ENCODE results near the gene ACSL4. TPM values are rescaled to one million over a fixed set of nuclear protein-coding genes. Genes with fewer than 3 reads are reported as not detected.

ACSL4 gene
- 75.9 and 87.5 TPM in 2 replicates for total RNA-seq

GRCh38 chrX:109732807-109733612, at the start of gene ACSL4:
ACSL4 (minus strand) TSS chrX:109733257; CDS start chrX:109683363, 49,894 bp downstream.
- peak; percentile 95 for DNase-seq
- peaks cover 19% of the 10 kb centered on the region for H3K36me3 Mint-ChIP-seq (ENCODE audit: low read depth)
- peak within 1 kb of the TSS; percentile 99 for H3K27ac Mint-ChIP-seq
- H3K27me3 Mint-ChIP-seq, result no peaks in the 10 kb centered on the region
- H3K9me3 Mint-ChIP-seq, result no peaks in the 10 kb centered on the region
- peak within 1 kb of the TSS; percentile 99 for H3K4me3 Mint-ChIP-seq
- peaks cover 21% of the 10 kb centered on the region for H3K4me1 Mint-ChIP-seq
- intact Hi-C loops (cut with micrococcal nuclease), result loop anchor here (1.0 to 10.0 kb wide), 7 partner anchors 46 to 579 kb away; partner anchors contain the start of genes NXT2 and TMEM164

GRCh38 chrX:109777749-109778148, 44.7 kb upstream of the ACSL4 start:
- no peaks in the 10 kb centered on the region for H3K27me3 Mint-ChIP-seq
- peaks cover 7% of the 10 kb centered on the region for H3K4me1 Mint-ChIP-seq
- no peak overlapping the region for H3K27ac Mint-ChIP-seq
- no peak for DNase-seq
- no peaks in the 10 kb centered on the region for H3K36me3 Mint-ChIP-seq (ENCODE audit: low read depth)
- peaks cover 3% of the 10 kb centered on the region for H3K9me3 Mint-ChIP-seq
- no peak overlapping the region for H3K4me3 Mint-ChIP-seq
- intact Hi-C loops (cut with micrococcal nuclease), result no loop called here

GRCh38 chrX:109776986-109777385, 43.9 kb upstream of the ACSL4 start:
- Mint-ChIP-seq H3K4me1 (peaks cover 5% of the 10 kb centered on the region), H3K27ac (no peak overlapping the region), H3K36me3 (ENCODE audit: low read depth) (no peaks in the 10 kb centered on the region), H3K4me3 (no peak overlapping the region), H3K9me3 (peaks cover 3% of the 10 kb centered on the region), H3K27me3 (no peaks in the 10 kb centered on the region)
- intact Hi-C loops (cut with micrococcal nuclease), result no loop called here
- no peak for DNase-seq

- peaks cover 3% of the 10 kb centered on the region for H3K9me3 Mint-ChIP-seq
- no peak overlapping the region for H3K27ac Mint-ChIP-seq
- DNase-seq, result no peak
- intact Hi-C loops (cut with micrococcal nuclease), result no loop called here
- H3K27me3 Mint-ChIP-seq, result no peaks in the 10 kb centered on the region
- no peak overlapping the region for H3K4me3 Mint-ChIP-seq
- no peaks in the 10 kb centered on the region for H3K36me3 Mint-ChIP-seq (ENCODE audit: low read depth)
- H3K4me1 Mint-ChIP-seq, result peaks cover 5% of the 10 kb centered on the region
Measured at GRCh38 chrX:109776432-109776831, 43.4 kb upstream of the ACSL4 start.

GRCh38 chrX:109775386-109775785, 42.3 kb upstream of the ACSL4 start:
- no peak overlapping the region for H3K27ac Mint-ChIP-seq
- H3K4me1 Mint-ChIP-seq, result no peaks in the 10 kb centered on the region
- H3K27me3 Mint-ChIP-seq, result no peaks in the 10 kb centered on the region
- DNase-seq, result no peak
- intact Hi-C loops (cut with micrococcal nuclease), result no loop called here
- no peaks in the 10 kb centered on the region for H3K9me3 Mint-ChIP-seq
- no peak overlapping the region for H3K4me3 Mint-ChIP-seq
- no peaks in the 10 kb centered on the region for H3K36me3 Mint-ChIP-seq (ENCODE audit: low read depth)

- DNase-seq, result no peak
- no peaks in the 10 kb centered on the region for H3K4me1 Mint-ChIP-seq
- intact Hi-C loops (cut with micrococcal nuclease), result no loop called here
- no peak overlapping the region for H3K4me3 Mint-ChIP-seq
- no peaks in the 10 kb centered on the region for H3K36me3 Mint-ChIP-seq (ENCODE audit: low read depth)
- H3K27ac Mint-ChIP-seq, result no peak overlapping the region
- no peaks in the 10 kb centered on the region for H3K27me3 Mint-ChIP-seq
- peaks cover 3% of the 10 kb centered on the region for H3K9me3 Mint-ChIP-seq
Measured at GRCh38 chrX:109774706-109775105, 41.6 kb upstream of the ACSL4 start.

GRCh38 chrX:109774136-109774535, 41.1 kb upstream of the ACSL4 start:
- peaks cover 5% of the 10 kb centered on the region for H3K9me3 Mint-ChIP-seq
- H3K36me3 Mint-ChIP-seq (ENCODE audit: low read depth), result no peaks in the 10 kb centered on the region
- intact Hi-C loops (cut with micrococcal nuclease), result no loop called here
- H3K27me3 Mint-ChIP-seq, result no peaks in the 10 kb centered on the region
- no peaks in the 10 kb centered on the region for H3K4me1 Mint-ChIP-seq
- no peak for DNase-seq
- no peak overlapping the region for H3K4me3 Mint-ChIP-seq
- no peak overlapping the region for H3K27ac Mint-ChIP-seq

- Mint-ChIP-seq H3K4me3 (no peak overlapping the region), H3K36me3 (ENCODE audit: low read depth) (no peaks in the 10 kb centered on the region), H3K27ac (no peak overlapping the region), H3K4me1 (no peaks in the 10 kb centered on the region), H3K9me3 (peaks cover 5% of the 10 kb centered on the region), H3K27me3 (no peaks in the 10 kb centered on the region)
- intact Hi-C loops (cut with micrococcal nuclease), result no loop called here
- no peak for DNase-seq
Measured at GRCh38 chrX:109773374-109773773, 40.3 kb upstream of the ACSL4 start.

- no peaks in the 10 kb centered on the region for H3K36me3 Mint-ChIP-seq (ENCODE audit: low read depth)
- no peak overlapping the region for H3K4me3 Mint-ChIP-seq
- H3K27me3 Mint-ChIP-seq, result peaks cover 1% of the 10 kb centered on the region
- no peak for DNase-seq
- peaks cover 5% of the 10 kb centered on the region for H3K9me3 Mint-ChIP-seq
- H3K27ac Mint-ChIP-seq, result no peak overlapping the region
- intact Hi-C loops (cut with micrococcal nuclease), result no loop called here
- no peaks in the 10 kb centered on the region for H3K4me1 Mint-ChIP-seq
Measured at GRCh38 chrX:109770780-109771179, 37.7 kb upstream of the ACSL4 start.

GRCh38 chrX:109760922-109761250, 27.8 kb upstream of the ACSL4 start:
- Mint-ChIP-seq H3K36me3 (ENCODE audit: low read depth) (no peaks in the 10 kb centered on the region), H3K4me3 (no peak overlapping the region), H3K9me3 (peaks cover 4% of the 10 kb centered on the region), H3K27ac (no peak overlapping the region), H3K4me1 (peaks cover 7% of the 10 kb centered on the region), H3K27me3 (peaks cover 11% of the 10 kb centered on the region)
- DNase-seq, result no peak
- intact Hi-C loops (cut with micrococcal nuclease), result no loop called here

GRCh38 chrX:109760209-109760921, 27.3 kb upstream of the ACSL4 start:
- Mint-ChIP-seq H3K4me1 (peaks cover 7% of the 10 kb centered on the region), H3K4me3 (no peak overlapping the region), H3K27ac (no peak overlapping the region), H3K36me3 (ENCODE audit: low read depth) (no peaks in the 10 kb centered on the region), H3K9me3 (peaks cover 4% of the 10 kb centered on the region), H3K27me3 (peaks cover 11% of the 10 kb centered on the region)
- no peak for DNase-seq
- intact Hi-C loops (cut with micrococcal nuclease), result no loop called here

- Mint-ChIP-seq H3K4me3 (no peak overlapping the region), H3K27me3 (peaks cover 3% of the 10 kb centered on the region)
Measured at GRCh38 chrX:109753256-109753655, 20.2 kb upstream of the ACSL4 start.

GRCh38 chrX:109751698-109752097, 18.6 kb upstream of the ACSL4 start:
- Mint-ChIP-seq H3K36me3 (ENCODE audit: low read depth) (no peaks in the 10 kb centered on the region), H3K27ac (no peak overlapping the region), H3K27me3 (no peaks in the 10 kb centered on the region), H3K4me3 (no peak overlapping the region), H3K9me3 (no peaks in the 10 kb centered on the region), H3K4me1 (no peaks in the 10 kb centered on the region)
- intact Hi-C loops (cut with micrococcal nuclease), result no loop called here
- no peak for DNase-seq

More at GRCh38 chrX:109753256-109753655, 20.2 kb upstream of the ACSL4 start:
- Mint-ChIP-seq H3K36me3 (ENCODE audit: low read depth) (no peaks in the 10 kb centered on the region), H3K9me3 (peaks cover 4% of the 10 kb centered on the region), H3K27ac (no peak overlapping the region), H3K4me1 (no peaks in the 10 kb centered on the region)
- intact Hi-C loops (cut with micrococcal nuclease), result no loop called here
- no peak for DNase-seq

- no peaks in the 10 kb centered on the region for H3K36me3 Mint-ChIP-seq (ENCODE audit: low read depth)
- intact Hi-C loops (cut with micrococcal nuclease), result no loop called here
- DNase-seq, result no peak
- no peak overlapping the region for H3K27ac Mint-ChIP-seq
- H3K4me3 Mint-ChIP-seq, result no peak overlapping the region
- H3K9me3 Mint-ChIP-seq, result no peaks in the 10 kb centered on the region
- H3K27me3 Mint-ChIP-seq, result no peaks in the 10 kb centered on the region
- no peaks in the 10 kb centered on the region for H3K4me1 Mint-ChIP-seq
Measured at GRCh38 chrX:109749207-109749606, 16.1 kb upstream of the ACSL4 start.
